ENCODE measurements around the gene PSMA2.

PSMA2 gene

GRCh38 chr7:42935861-42936260 is 3.9 kb upstream of the PSMA2 start:
- peaks cover 5% of the 10 kb centered on the region; the same call in 1 of the 2 replicates for H4K20me1 ChIP-seq (ENCODE audit: low read depth, low read length)
- H3K9ac ChIP-seq (ENCODE audit: low read length), result no peak overlapping the region
- H3F3A ChIP-seq (ENCODE audit: insufficient read depth), result peaks cover 4% of the 10 kb centered on the region; the same call in 1 of the 2 replicates
- H3K9me2 ChIP-seq (replicated peaks; ENCODE audit: insufficient read depth, low read length), result no peaks in the 10 kb centered on the region
- no peaks in the 10 kb centered on the region for H3K27me3 ChIP-seq (ENCODE audit: low read length)
- no peak overlapping the region for H2AFZ ChIP-seq (ENCODE audit: low read depth, low read length, severe bottlenecking)
- no peaks in the 10 kb centered on the region for H3K9me3 ChIP-seq (ENCODE audit: insufficient read depth, low read length)
- no peak overlapping the region for H3K27ac ChIP-seq (ENCODE audit: low read depth, low read length)
- H3K36me3 ChIP-seq (ENCODE audit: low read length), result peaks cover 27% of the 10 kb centered on the region
- peaks cover 42% of the 10 kb centered on the region for H3K79me2 ChIP-seq (ENCODE audit: insufficient read depth, low read length)
- H3K4me3 ChIP-seq (ENCODE audit: insufficient read depth, low read length, poor library complexity, severe bottlenecking), result no peak overlapping the region
- TF ChIP-seq EZH2phosphoT487 (conservative IDR thresholded peaks at IDR 0.05; ENCODE audit: low read length), result no peak
- TF ChIP-seq CTCF (IDR thresholded peaks at IDR 0.05; ENCODE audit: insufficient read depth, low read length, poor library complexity, severe bottlenecking), result no peak
- no peak overlapping the region for H3K4me2 ChIP-seq (ENCODE audit: low read depth, low read length, poor library complexity, severe bottlenecking)

GRCh38 chr7:42934291-42934690 is 2.3 kb upstream of the PSMA2 start:
- Histone ChIP-seq H3K4me3 (ENCODE audit: insufficient read depth, low read length, poor library complexity, severe bottlenecking) (no peak overlapping the region), H3K79me2 (ENCODE audit: insufficient read depth, low read length) (peaks cover 58% of the 10 kb centered on the region)

GRCh38 chr7:42932811-42933591 is 1.0 kb upstream of the PSMA2 start:
- H3K79me2 ChIP-seq (ENCODE audit: insufficient read depth, low read length), result peaks cover 71% of the 10 kb centered on the region
- H4K20me1 ChIP-seq (ENCODE audit: low read depth, low read length), result peaks cover 25% of the 10 kb centered on the region; the same call in 1 of the 2 replicates
- H3K4me3 ChIP-seq (ENCODE audit: insufficient read depth, low read length, poor library complexity, severe bottlenecking), result peak overlapping the region; percentile 99
- no peaks in the 10 kb centered on the region for H3K9me3 ChIP-seq (ENCODE audit: insufficient read depth, low read length)
- peak overlapping the region; percentile 85 for H2AFZ ChIP-seq (ENCODE audit: low read depth, low read length, severe bottlenecking)
- H3K9me2 ChIP-seq (replicated peaks; ENCODE audit: insufficient read depth, low read length), result no peaks in the 10 kb centered on the region
- peak overlapping the region; percentile 93 for H3K9ac ChIP-seq (ENCODE audit: low read length)
- no peaks in the 10 kb centered on the region for H3K27me3 ChIP-seq (ENCODE audit: low read length)
- peak overlapping the region; percentile 84 for H3K4me2 ChIP-seq (ENCODE audit: low read depth, low read length, poor library complexity, severe bottlenecking)
- peaks cover 4% of the 10 kb centered on the region; the same call in 1 of the 2 replicates for H3F3A ChIP-seq (ENCODE audit: insufficient read depth)
- TF ChIP-seq CTCF (IDR thresholded peaks at IDR 0.05; ENCODE audit: insufficient read depth, low read length, poor library complexity, severe bottlenecking), result no peak
- no peak for TF ChIP-seq EZH2phosphoT487 (conservative IDR thresholded peaks at IDR 0.05; ENCODE audit: low read length)
- 0 out of 2 replicates have a peak overlapping the region, but pooled peaks have one; percentile 16 for H3K27ac ChIP-seq (ENCODE audit: low read depth, low read length)
- peaks cover 24% of the 10 kb centered on the region for H3K36me3 ChIP-seq (ENCODE audit: low read length)

More at GRCh38 chr7:42934291-42934690, 2.3 kb upstream of the PSMA2 start:
- H3K36me3 ChIP-seq (ENCODE audit: low read length), result peaks cover 27% of the 10 kb centered on the region
- H3K27me3 ChIP-seq (ENCODE audit: low read length), result no peaks in the 10 kb centered on the region
- H2AFZ ChIP-seq (ENCODE audit: low read depth, low read length, severe bottlenecking), result no peak overlapping the region
- H3K9ac ChIP-seq (ENCODE audit: low read length), result no peak overlapping the region
- TF ChIP-seq CTCF (IDR thresholded peaks at IDR 0.05; ENCODE audit: insufficient read depth, low read length, poor library complexity, severe bottlenecking), result no peak
- no peak for TF ChIP-seq EZH2phosphoT487 (conservative IDR thresholded peaks at IDR 0.05; ENCODE audit: low read length)
- peaks cover 16% of the 10 kb centered on the region; the same call in 1 of the 2 replicates for H4K20me1 ChIP-seq (ENCODE audit: low read depth, low read length)
- peaks cover 4% of the 10 kb centered on the region; the same call in 1 of the 2 replicates for H3F3A ChIP-seq (ENCODE audit: insufficient read depth)
- peak overlapping the region; percentile 1 for H3K4me2 ChIP-seq (ENCODE audit: low read depth, low read length, poor library complexity, severe bottlenecking)
- no peak overlapping the region for H3K27ac ChIP-seq (ENCODE audit: low read depth, low read length)
- H3K9me3 ChIP-seq (ENCODE audit: insufficient read depth, low read length), result no peaks in the 10 kb centered on the region
- no peaks in the 10 kb centered on the region for H3K9me2 ChIP-seq (replicated peaks; ENCODE audit: insufficient read depth, low read length)
